ENCODE measurements around the gene GDF15.

GRCh38 chr19:18373407-18373891 is 12.5 kb upstream of the GDF15 start:
- TF ChIP-seq, protein P1, sequence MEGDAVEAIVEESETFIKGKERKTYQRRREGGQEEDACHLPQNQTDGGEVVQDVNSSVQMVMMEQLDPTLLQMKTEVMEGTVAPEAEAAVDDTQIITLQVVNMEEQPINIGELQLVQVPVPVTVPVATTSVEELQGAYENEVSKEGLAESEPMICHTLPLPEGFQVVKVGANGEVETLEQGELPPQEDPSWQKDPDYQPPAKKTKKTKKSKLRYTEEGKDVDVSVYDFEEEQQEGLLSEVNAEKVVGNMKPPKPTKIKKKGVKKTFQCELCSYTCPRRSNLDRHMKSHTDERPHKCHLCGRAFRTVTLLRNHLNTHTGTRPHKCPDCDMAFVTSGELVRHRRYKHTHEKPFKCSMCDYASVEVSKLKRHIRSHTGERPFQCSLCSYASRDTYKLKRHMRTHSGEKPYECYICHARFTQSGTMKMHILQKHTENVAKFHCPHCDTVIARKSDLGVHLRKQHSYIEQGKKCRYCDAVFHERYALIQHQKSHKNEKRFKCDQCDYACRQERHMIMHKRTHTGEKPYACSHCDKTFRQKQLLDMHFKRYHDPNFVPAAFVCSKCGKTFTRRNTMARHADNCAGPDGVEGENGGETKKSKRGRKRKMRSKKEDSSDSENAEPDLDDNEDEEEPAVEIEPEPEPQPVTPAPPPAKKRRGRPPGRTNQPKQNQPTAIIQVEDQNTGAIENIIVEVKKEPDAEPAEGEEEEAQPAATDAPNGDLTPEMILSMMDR (IDR thresholded peaks at IDR 0.05; ENCODE audit: poor library complexity, severe bottlenecking) = no peak
- TF ChIP-seq EZH2 (IDR thresholded peaks at IDR 0.05; ENCODE audit: borderline replicate concordance, insufficient read depth, low read length, poor library complexity, severe bottlenecking) = no peak
- no peak for TF ChIP-seq TAF1 (IDR thresholded peaks at IDR 0.05; ENCODE audit: low read depth)
- TF ChIP-seq, protein P2, sequence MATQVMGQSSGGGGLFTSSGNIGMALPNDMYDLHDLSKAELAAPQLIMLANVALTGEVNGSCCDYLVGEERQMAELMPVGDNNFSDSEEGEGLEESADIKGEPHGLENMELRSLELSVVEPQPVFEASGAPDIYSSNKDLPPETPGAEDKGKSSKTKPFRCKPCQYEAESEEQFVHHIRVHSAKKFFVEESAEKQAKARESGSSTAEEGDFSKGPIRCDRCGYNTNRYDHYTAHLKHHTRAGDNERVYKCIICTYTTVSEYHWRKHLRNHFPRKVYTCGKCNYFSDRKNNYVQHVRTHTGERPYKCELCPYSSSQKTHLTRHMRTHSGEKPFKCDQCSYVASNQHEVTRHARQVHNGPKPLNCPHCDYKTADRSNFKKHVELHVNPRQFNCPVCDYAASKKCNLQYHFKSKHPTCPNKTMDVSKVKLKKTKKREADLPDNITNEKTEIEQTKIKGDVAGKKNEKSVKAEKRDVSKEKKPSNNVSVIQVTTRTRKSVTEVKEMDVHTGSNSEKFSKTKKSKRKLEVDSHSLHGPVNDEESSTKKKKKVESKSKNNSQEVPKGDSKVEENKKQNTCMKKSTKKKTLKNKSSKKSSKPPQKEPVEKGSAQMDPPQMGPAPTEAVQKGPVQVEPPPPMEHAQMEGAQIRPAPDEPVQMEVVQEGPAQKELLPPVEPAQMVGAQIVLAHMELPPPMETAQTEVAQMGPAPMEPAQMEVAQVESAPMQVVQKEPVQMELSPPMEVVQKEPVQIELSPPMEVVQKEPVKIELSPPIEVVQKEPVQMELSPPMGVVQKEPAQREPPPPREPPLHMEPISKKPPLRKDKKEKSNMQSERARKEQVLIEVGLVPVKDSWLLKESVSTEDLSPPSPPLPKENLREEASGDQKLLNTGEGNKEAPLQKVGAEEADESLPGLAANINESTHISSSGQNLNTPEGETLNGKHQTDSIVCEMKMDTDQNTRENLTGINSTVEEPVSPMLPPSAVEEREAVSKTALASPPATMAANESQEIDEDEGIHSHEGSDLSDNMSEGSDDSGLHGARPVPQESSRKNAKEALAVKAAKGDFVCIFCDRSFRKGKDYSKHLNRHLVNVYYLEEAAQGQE (IDR thresholded peaks at IDR 0.05; ENCODE audit: borderline replicate concordance) = no peak
- no peak for TF ChIP-seq RAD21 (conservative IDR thresholded peaks at IDR 0.05)
- TF ChIP-seq EP300 (conservative IDR thresholded peaks at IDR 0.05; ENCODE audit: poor library complexity, severe bottlenecking) = no peak
- no peak for TF ChIP-seq POLR2AphosphoS5 (IDR thresholded peaks at IDR 0.05)
